HepG2 (cell line): Measurements from ENCODE around the gene ZBP1. TPM values are rescaled to one million over a fixed set of nuclear protein-coding genes. Genes with fewer than 3 reads are reported as not detected.

Experiments used
- ARID4A ChIP-seq: sonication (generic); formaldehyde crosslinking; IDR thresholded peaks from 2 replicates; pipeline ENCODE4 v1.5.0; 2020; ENCODE audit warnings: mild to moderate bottlenecking, missing genetic modification reagents, borderline replicate concordance
- FOSL1 ChIP-seq: sonication (generic); formaldehyde crosslinking; IDR thresholded peaks from 2 replicates; pipeline ENCODE4 v1.9.0; 2021; ENCODE audit warnings: missing genetic modification reagents, borderline replicate concordance
- HMGXB3 ChIP-seq: sonication (generic); formaldehyde crosslinking; IDR thresholded peaks from 2 replicates; pipeline ENCODE4 v1.4.0; 2020; ENCODE audit warnings: missing genetic modification reagents, borderline replicate concordance
- HNRNPLL ChIP-seq: fragments of 200-400 bp; formaldehyde crosslinking; IDR thresholded peaks from 2 replicates; pipeline ENCODE4 v1.6.1; 2017; ENCODE audit warnings: mild to moderate bottlenecking, low read depth, low read length; ENCODE audit not compliant: poor library complexity, severe bottlenecking
- KDM5B ChIP-seq: sonication (generic); formaldehyde crosslinking; IDR thresholded peaks from 2 replicates; pipeline ENCODE4 v1.4.0; 2020; ENCODE audit warnings: missing genetic modification reagents, mild to moderate bottlenecking, borderline replicate concordance
- KLF16 ChIP-seq, 2 experiments: sonication (generic) in 1 of 2; formaldehyde crosslinking in 1 of 2; IDR thresholded peaks; 2 replicates each; pipeline versions ENCODE4 v1.6.1 to v1.8.0; 2016 to 2023; ENCODE audit warnings: missing genetic modification reagents in 2 of 2, missing compliant biosample characterization in 1 of 2
- MLX ChIP-seq: IDR thresholded peaks from 2 replicates; pipeline ENCODE4 v1.6.1; 2016
- MTA1 ChIP-seq: sonication (generic); formaldehyde crosslinking; IDR thresholded peaks from 2 replicates; pipeline ENCODE4 v1.4.0; 2020; ENCODE audit warnings: missing genetic modification reagents, mild to moderate bottlenecking, borderline replicate concordance
- NFATC3 ChIP-seq: sonication (generic); formaldehyde crosslinking; IDR thresholded peaks from 2 replicates; pipeline ENCODE4 v1.5.1; 2020; ENCODE audit warnings: mild to moderate bottlenecking, missing genetic modification reagents
- RCOR2 ChIP-seq: IDR thresholded peaks from 2 replicates; pipeline ENCODE4 v1.6.1; 2016; ENCODE audit warnings: missing biosample characterization, missing genetic modification reagents
- SMAD3 ChIP-seq: sonication (generic); formaldehyde crosslinking; IDR thresholded peaks from 2 replicates; pipeline ENCODE4 v1.4.0; 2020; ENCODE audit warnings: missing genetic modification reagents
- ZNF124 ChIP-seq: sonication (generic); formaldehyde crosslinking; IDR thresholded peaks from 2 replicates; pipeline ENCODE4 v1.4.0; 2020; ENCODE audit warnings: missing genetic modification reagents
- ZNF136 ChIP-seq: sonication (generic); formaldehyde crosslinking; IDR thresholded peaks from 2 replicates; pipeline ENCODE4 v1.8.1; 2022; ENCODE audit warnings: low read depth, mild to moderate bottlenecking, moderate library complexity, missing genetic modification reagents
- ZNF329 ChIP-seq: sonication (generic); formaldehyde crosslinking; IDR thresholded peaks from 2 replicates; pipeline ENCODE4 v1.9.0; 2021; ENCODE audit warnings: low read depth, mild to moderate bottlenecking, missing genetic modification reagents
- ZNF510 ChIP-seq: sonication (generic); formaldehyde crosslinking; IDR thresholded peaks from 2 replicates; pipeline ENCODE4 v1.4.0; 2020; ENCODE audit warnings: low read depth, mild to moderate bottlenecking, missing genetic modification reagents
- ZNF576 ChIP-seq: sonication (generic); formaldehyde crosslinking; IDR thresholded peaks from 2 replicates; pipeline ENCODE4 v1.4.0; 2020; ENCODE audit warnings: mild to moderate bottlenecking, missing genetic modification reagents
- ZNF605 ChIP-seq: sonication (generic); formaldehyde crosslinking; IDR thresholded peaks from 2 replicates; pipeline ENCODE4 v1.8.0; 2022; ENCODE audit warnings: mild to moderate bottlenecking, missing genetic modification reagents
- ZNF761 ChIP-seq: sonication (generic); formaldehyde crosslinking; conservative IDR thresholded peaks from 2 replicates; pipeline ENCODE4 v1.4.0; 2020; ENCODE audit warnings: mild to moderate bottlenecking, missing genetic modification reagents
- ZNF782 ChIP-seq: sonication (generic); formaldehyde crosslinking; IDR thresholded peaks from 2 replicates; pipeline ENCODE4 v1.4.0; 2020; ENCODE audit warnings: missing genetic modification reagents, mild to moderate bottlenecking, borderline replicate concordance
- polyA plus RNA-seq, 8 experiments: library from polyadenylated mRNA; depleted of rRNA in 3 of 8; stranded (reverse) in 7 of 8; unstranded in 1 of 8; fragments of >200 nt; fragmentation: Illumina TruSeq in 4 of 8; extraction: Trizol in 4 of 8; gene quantifications; 2 replicates each; pipeline versions ENCODE4 v1.2.1 to v1.2.3, GENCODE V29; 2011 to 2016; ENCODE audit warnings: low read depth in 4 of 8, missing spikeins in 1 of 8, mixed read lengths in 1 of 8; ENCODE audit not compliant: insufficient read depth in 1 of 8
- total RNA-seq, 5 experiments: library from RNA; depleted of rRNA; stranded (reverse); fragments of >200 nt; fragmentation: Illumina TruSeq; extraction: Trizol; gene quantifications; 2 replicates each; pipeline ENCODE4 v1.2.3, GENCODE V29; 2016; ENCODE audit warnings: low read depth in 1 of 5

ZBP1 gene
- total and polyA plus RNA-seq, 2 of the 13 experiments (the other 11 are each of a cell fraction or from before 2014, with no cell fraction given), result not detected

- TF ChIP-seq ARID4A, result peak; percentile 68; the same call in 1 of the 2 replicates
- TF ChIP-seq ZNF136 (CRISPR knock-in tag), result no peak
- TF ChIP-seq KLF16 (CRISPR knock-in tag; IDR thresholded peaks at IDR 0.05), result peak in 1 of 2 experiments; percentile 93; a peak in 2 of 4 replicates
- peak; percentile 88; the same call in 1 of the 2 replicates for TF ChIP-seq RCOR2 (CRISPR knock-in tag)
- TF ChIP-seq KDM5B, result peak; percentile 96
- peak; percentile 77 for TF ChIP-seq SMAD3 (CRISPR knock-in tag)
- TF ChIP-seq MLX (CRISPR knock-in tag), result peak; percentile 99
- no peak for TF ChIP-seq ZNF329
- TF ChIP-seq NFATC3 (CRISPR knock-in tag), result no peak
- TF ChIP-seq ZNF510 (CRISPR knock-in tag), result no peak
- peak; percentile 98; the same call in 1 of the 2 replicates for TF ChIP-seq MTA1 (CRISPR knock-in tag)
- no peak for TF ChIP-seq ZNF761 (CRISPR knock-in tag)
- 0 out of 2 replicates have a peak, but pooled peaks have one; percentile 23 for TF ChIP-seq ZNF605 (CRISPR knock-in tag)
- no peak for TF ChIP-seq HNRNPLL
- no peak for TF ChIP-seq ZNF576 (CRISPR knock-in tag)
- no peak for TF ChIP-seq ZNF124
- TF ChIP-seq FOSL1 (CRISPR knock-in tag), result no peak
- TF ChIP-seq ZNF782 (CRISPR knock-in tag), result peak; percentile 90; the same call in 1 of the 2 replicates
- peak; percentile 95; the same call in 1 of the 2 replicates for TF ChIP-seq HMGXB3
Observed at GRCh38 chr20:57587278-57587988, 32.8 kb downstream of the ZBP1 start (continued).
